Measurements from ENCODE around the gene SLC47A1.

The SLC47A1 gene

DNA sequence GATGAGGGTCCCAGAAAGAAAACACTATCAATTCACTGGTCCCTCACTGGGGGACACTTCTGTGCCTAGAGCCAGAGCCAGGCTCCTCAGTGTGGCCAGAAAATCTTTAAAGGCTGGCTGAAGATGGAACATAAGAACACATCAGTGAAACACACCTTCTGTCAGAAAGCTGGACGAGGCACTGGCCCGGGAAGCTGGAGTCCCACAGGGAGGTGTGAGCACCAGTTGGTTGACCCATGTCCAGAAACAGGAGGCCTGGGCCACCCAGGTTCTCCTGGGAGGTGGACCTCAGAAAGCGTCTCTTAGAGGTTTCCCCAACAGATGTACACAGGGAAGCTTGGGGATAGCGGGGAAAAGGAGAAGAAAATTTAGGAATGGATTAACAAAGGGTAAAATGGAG lies 58.7 kb downstream of the SLC47A1 start:
- DNase-seq (ENCODE audit: low spot score): no peak

DNA sequence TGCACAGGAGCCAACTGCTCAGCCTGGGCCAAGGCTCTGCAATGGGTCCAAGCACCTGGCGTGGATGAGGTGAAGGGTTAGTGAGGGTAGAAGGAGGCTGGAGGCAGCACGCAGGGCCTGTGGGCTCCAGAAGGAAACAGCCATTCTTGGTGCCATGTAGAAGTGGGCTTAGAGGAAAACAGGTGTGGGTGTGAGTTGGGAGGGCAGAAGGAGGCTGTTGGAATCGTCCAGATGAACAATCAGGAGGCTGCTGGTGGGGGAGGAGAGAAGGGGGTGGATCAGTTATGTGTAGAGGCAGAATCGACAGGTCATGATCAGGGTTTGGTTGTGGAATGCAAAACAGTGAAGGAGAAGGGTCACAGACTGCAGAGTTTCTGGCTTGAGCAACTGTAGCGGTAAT lies 63.2 kb downstream of the SLC47A1 start:
- DNase-seq (ENCODE audit: low spot score): no peak

DNA sequence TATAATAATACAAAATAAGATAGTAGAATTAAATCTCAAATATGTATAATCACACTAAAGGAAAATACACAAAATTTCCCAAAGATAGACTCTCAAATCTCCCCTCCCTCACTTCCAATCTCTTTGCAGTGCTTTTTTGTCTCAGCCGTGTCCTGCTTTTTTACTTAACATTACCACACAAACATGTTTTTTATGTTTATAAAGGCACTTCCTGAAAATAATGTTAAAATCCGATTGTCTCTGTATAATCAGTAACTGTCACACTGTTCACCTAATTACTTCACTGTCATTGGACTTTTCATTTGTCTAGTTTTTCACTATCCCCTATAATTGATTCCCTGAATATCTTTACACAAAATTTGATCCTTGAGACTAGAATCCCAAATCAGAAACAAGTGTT lies 76.7 kb downstream of the SLC47A1 start:
- no peak for DNase-seq (ENCODE audit: low spot score)

DNA sequence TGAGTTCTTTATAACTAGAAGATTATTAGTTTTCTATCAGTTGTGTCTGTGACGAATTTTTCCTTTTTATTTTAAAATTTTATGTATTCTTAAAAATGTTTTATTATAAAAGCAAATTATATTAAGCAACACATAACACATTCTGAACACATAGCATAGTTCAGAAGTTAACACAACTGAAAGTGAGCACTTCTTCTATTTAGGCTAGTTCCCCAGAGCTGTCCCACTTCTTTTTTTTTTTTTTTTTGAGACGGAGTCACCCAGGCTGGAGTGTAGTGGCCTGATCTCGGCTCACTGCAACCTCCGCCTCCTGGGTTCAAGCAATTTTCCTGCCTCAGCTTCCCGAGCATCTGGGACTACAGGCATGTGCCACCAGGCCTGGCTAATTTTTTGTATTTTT lies 77.2 kb downstream of the SLC47A1 start:
- DNase-seq (ENCODE audit: low spot score): no peak

DNA sequence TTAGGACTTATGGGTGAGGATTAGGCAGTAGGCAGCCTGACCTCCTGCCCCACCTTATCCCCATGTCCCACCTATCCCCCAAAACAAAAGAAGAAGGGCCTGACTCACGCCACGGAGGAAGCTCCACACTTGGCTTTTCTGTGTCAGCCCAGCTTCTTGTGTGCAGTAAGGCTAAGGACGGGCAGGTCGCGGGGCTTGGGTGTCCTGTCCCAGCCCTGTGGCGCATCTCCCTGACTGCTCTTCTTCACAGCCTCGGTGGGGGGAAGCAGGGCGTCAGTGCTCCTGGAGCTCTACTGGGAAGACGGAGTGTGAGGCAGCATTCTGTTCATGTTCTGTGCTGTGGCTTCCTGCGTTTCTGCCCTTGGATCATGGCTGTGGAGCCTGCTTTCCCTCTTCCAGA lies 80.3 kb downstream of the SLC47A1 start:
- no peak for DNase-seq (ENCODE audit: low spot score)

DNA sequence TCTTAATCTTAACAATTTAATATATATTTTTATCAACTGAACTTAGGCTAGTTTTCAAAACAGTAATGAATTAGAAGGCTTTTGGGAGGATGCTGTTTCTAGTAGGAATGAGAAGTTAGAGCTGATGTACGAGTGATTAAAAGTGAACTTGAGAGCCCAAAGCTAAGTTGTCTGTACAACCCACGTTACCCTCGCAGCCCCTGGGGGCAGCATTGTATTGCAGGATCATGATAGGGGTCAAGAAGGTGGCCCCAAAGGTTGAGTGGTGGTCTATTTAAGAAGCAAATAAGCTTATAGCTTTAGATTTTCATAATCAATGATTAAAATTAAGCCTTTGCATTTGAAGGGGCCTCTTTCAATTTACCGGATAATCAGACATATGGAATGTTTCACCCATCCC lies 81.2 kb downstream of the SLC47A1 start:
- DNase-seq (ENCODE audit: low spot score): no peak

DNA sequence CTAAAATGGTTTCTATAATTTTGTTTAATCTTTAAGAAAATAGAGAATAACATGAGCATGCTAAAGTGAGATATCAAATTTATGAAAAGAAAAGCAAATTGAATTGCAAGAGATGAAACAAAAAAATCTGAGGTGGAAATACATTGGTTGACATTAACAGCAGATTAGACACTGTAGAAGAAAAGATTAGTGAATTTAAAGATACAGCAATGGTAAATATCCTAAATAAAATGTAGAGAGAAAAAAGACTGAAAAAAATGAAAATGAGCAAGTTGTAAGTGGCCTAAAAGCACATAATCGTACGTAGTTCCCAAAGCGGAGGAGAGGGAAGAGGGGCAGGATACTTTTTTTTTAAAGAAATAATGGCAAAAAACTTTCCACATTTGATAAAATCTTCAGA lies 84.4 kb downstream of the SLC47A1 start:
- DNase-seq (ENCODE audit: low spot score): no peak

DNA sequence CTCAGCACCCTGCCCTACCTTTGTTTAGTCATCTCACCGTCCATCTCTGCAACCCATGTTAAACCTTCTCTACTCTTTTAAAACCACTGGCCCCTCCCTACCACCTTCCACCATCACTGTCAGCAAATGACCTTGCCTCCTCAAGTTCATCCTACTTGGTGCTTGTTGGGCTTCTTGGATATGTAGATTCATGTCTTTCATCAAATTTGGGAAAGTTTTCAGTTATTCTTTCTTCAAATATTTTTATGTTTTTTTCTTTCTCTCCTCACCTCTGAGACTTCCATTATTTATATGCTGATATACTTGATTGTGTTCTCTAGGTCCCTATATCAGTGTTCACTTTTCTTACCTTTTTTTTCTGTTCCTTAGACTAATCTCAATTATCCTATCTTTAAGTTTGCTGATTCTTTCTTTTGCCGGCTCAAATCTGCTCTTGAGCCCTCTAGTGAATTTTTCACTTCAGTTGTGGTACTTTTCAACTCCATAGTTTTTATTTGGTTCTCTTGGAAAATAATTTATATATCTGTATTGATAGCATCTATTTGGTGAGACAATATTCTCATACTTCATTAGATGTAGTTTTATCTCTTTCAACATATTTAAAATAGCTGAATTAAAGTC lies 86.2 kb downstream of the SLC47A1 start:
- DNase-seq (ENCODE audit: low spot score): no peak

DNA sequence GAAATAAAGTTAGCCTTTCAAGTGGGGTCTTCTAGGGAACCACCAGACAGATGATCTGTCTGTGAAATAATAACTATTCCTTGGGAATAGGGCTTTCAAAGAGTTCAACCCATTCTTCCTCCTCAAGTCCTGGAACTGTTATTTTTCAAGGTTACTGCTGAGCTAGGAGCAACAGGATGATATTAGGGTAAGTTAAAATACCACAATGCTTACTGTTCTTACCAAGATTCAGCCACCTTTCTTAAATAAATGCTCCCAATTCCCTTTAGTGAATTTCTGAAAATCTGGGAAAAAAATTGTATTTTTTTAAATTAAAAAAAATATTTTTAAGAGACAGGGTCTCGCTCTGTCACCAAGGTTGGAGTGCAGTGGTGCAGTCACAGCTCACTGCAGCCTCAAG lies 88.0 kb downstream of the SLC47A1 start:
- DNase-seq (ENCODE audit: low spot score): no peak

DNA sequence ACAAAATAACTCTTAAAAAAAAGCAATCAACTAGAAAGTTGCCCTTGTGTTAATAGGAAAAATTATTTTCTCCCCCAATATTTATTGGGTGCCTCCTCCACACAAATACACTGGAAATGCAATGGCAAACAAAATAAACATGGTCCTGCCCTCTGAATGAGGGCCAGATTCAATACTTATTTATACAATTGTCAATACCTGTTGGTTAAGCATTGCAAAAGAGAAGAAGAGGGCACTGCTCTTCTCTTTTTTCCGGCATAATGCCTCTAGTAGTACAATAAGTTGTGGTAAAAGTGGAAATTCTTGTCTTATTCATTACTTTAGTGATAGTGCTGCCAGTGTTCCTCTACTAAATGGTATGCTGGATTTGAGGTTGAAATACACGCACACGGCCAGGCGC lies 92.4 kb downstream of the SLC47A1 start:
- DNase-seq (ENCODE audit: low spot score): no peak
